ENCODE results near the gene TMEM80. TPM values are rescaled to one million over a fixed set of nuclear protein-coding genes. Genes with fewer than 3 reads are reported as not detected.

TMEM80 gene
- total and polyA plus RNA-seq, 2 of the 8 experiments (the other 6 are each of a cell fraction or from before 2014, with no cell fraction given), result 8.0 to 16.3 TPM

GRCh38 chr11:660681-661444, 34.8 kb upstream of the TMEM80 start:
- no peak overlapping the region for H4K5ac ChIP-seq (ENCODE audit: insufficient read length, low read depth, low read length)
- 94% methylated on average over 19 of the region's 19 CpGs; no CpG with 5 or more reads in 1 of the 2 experiments for WGBS, 2 experiments (ENCODE audit: extremely low coverage in 1 of 2, insufficient coverage in 1 of 2, insufficient read length in 1 of 2, insufficient replicate concordance in 2 of 2, low coverage in 1 of 2, low lambda C conversion rate in 2 of 2, missing lambda C conversion rate in 1 of 2)
- H2AK5ac ChIP-seq (ENCODE audit: low read depth, low read length), result no peak overlapping the region
- CTCF ChIA-PET (ENCODE audit: partially characterized antibody), result interaction anchor here (0.6 to 4.1 kb wide), 17 partner anchors 12 to 115 kb away, joined by 3 to 24 read pairs (median 4); no protein-coding TSS in a partner anchor
- no peak overlapping the region for H3K18ac ChIP-seq (ENCODE audit: extremely low read depth, low read length)
- H3K27me3 ChIP-seq (replicated peaks in 1 of 4; ENCODE audit: control insufficient read depth in 3 of 4, extremely low read depth in 1 of 4, insufficient read depth in 3 of 4, low read length in 3 of 4), result no peaks in the 10 kb centered on the region
- H2BK20ac ChIP-seq (ENCODE audit: low read length), result no peak overlapping the region
- H3K27ac ChIP-seq (ENCODE audit: low read depth, low read length), result no peak overlapping the region
- H4K91ac ChIP-seq (replicated peaks; ENCODE audit: insufficient read length, low read length), result no peak overlapping the region
- no peak overlapping the region for H3K23ac ChIP-seq (ENCODE audit: insufficient read length)
- FAIRE-seq (no peak), DNase-seq (ENCODE audit: low read depth in 1 of 2, low spot score in 2 of 2) (no peak)
- no peak overlapping the region for H2BK5ac ChIP-seq (ENCODE audit: low read depth, low read length)
- H3K36me3 ChIP-seq (ENCODE audit: control insufficient read depth in 2 of 4, insufficient read depth in 4 of 4, low read length in 3 of 4), result peaks cover 2 to 20% (median 4%) of the 10 kb centered on the region in 4 experiments; a peak in 6 of 8 replicates
- no peak overlapping the region for H3K56ac ChIP-seq (replicated peaks; ENCODE audit: insufficient read length, low read depth, low read length)
- H3K4me2 ChIP-seq (ENCODE audit: insufficient read depth in 1 of 2, low read depth in 2 of 2, low read length in 2 of 2), result no peak overlapping the region
- H3K9me3 ChIP-seq (ENCODE audit: insufficient read depth in 2 of 2, low read depth in 1 of 2, low read length in 1 of 2), result peaks cover 0 to 4% of the 10 kb centered on the region in 2 experiments; a peak in 1 of 4 replicates
- no peak overlapping the region for H2BK120ac ChIP-seq (replicated peaks; ENCODE audit: low read depth, low read length)
- no peaks in the 10 kb centered on the region; the same call in none of the 2 replicates for H3K79me1 ChIP-seq (ENCODE audit: low read depth, low read length)
- no peak overlapping the region for H2AFZ ChIP-seq (ENCODE audit: low read length)
- H3K4me1 ChIP-seq (replicated peaks in 1 of 4; ENCODE audit: control insufficient read depth in 3 of 4, insufficient read depth in 4 of 4, low read length in 3 of 4), result no peaks in the 10 kb centered on the region
- no peak overlapping the region for H3K14ac ChIP-seq (ENCODE audit: insufficient read length)
- no peak overlapping the region for H3K9ac ChIP-seq (replicated peaks in 1 of 4; ENCODE audit: extremely low read depth in 1 of 4, low read depth in 3 of 4, low read length in 3 of 4)
- POLR2A ChIA-PET (ENCODE audit: partially characterized antibody), result interaction anchor here (1.1 to 1.3 kb wide), 2 partner anchors 13 to 22 kb away, joined by 3 to 5 read pairs; no protein-coding TSS in a partner anchor
- H3K79me2 ChIP-seq (ENCODE audit: control insufficient read depth in 1 of 2, insufficient read depth in 2 of 2, low read length in 2 of 2), result no peaks in the 10 kb centered on the region; a peak in 1 of 4 replicates
- no peaks in the 10 kb centered on the region for H3K23me2 ChIP-seq (ENCODE audit: low read depth, low read length)
- H4K20me1 ChIP-seq (replicated peaks in 1 of 2; ENCODE audit: control insufficient read depth in 1 of 2, insufficient read depth in 2 of 2, low read length in 2 of 2), result peaks cover 5 to 8% of the 10 kb centered on the region in 2 experiments
- no peak overlapping the region for H3K4me3 ChIP-seq (ENCODE audit: extremely low read depth in 1 of 4, insufficient read depth in 2 of 4, low read depth in 3 of 4, low read length in 4 of 4)
- no peak overlapping the region; the same call in 1 of the 2 replicates for H4K8ac ChIP-seq (ENCODE audit: extremely low read depth, insufficient read depth, low read length)
- no peak overlapping the region for H2BK12ac ChIP-seq (ENCODE audit: low read depth, low read length)
- H3K4ac ChIP-seq (replicated peaks; ENCODE audit: insufficient read length, low read depth, low read length), result no peak overlapping the region
- H2BK15ac ChIP-seq (ENCODE audit: low read length), result no peak overlapping the region
- TF ChIP-seq MAFK (IDR thresholded peaks at IDR 0.05; ENCODE audit: low read depth, low read length), result no peak
- no peak for TF ChIP-seq HDAC2 (IDR thresholded peaks at IDR 0.05; ENCODE audit: borderline replicate concordance in 1 of 2, low read depth in 2 of 2, low read length in 2 of 2)
- TF ChIP-seq ATF3 (IDR thresholded peaks at IDR 0.05; ENCODE audit: insufficient read depth, low read depth, low read length), result no peak
- no peak for TF ChIP-seq SIX5 (IDR thresholded peaks at IDR 0.05; ENCODE audit: low read depth, low read length)
- TF ChIP-seq YY1 (IDR thresholded peaks at IDR 0.05; ENCODE audit: low read depth, low read length), result no peak
- TF ChIP-seq JUN (IDR thresholded peaks at IDR 0.05; ENCODE audit: low read depth, low read length), result no peak
- TF ChIP-seq CBX5 (IDR thresholded peaks at IDR 0.05; ENCODE audit: low read depth, low read length), result no peak
- TF ChIP-seq CHD1 (IDR thresholded peaks at IDR 0.05; ENCODE audit: low read depth, low read length), result no peak
- no peak for TF ChIP-seq BRCA1 (IDR thresholded peaks at IDR 0.05; ENCODE audit: low read depth, low read length)
- TF ChIP-seq E2F6 (IDR thresholded peaks at IDR 0.05), result no peak
- TF ChIP-seq CBX8 (IDR thresholded peaks at IDR 0.05; ENCODE audit: borderline replicate concordance, low read depth, low read length), result no peak
